Astrocyte (in vitro differentiated cells and primary cell): Measurements from ENCODE around the gene DCC. TPM values are rescaled to one million over a fixed set of nuclear protein-coding genes. Genes with fewer than 3 reads are reported as not detected.

ENCODE experiments used
- DNase-seq: peaks from one replicate; pipeline ENCODE4 v3.0.0-alpha.2; 2010; ENCODE audit warnings: low read depth
- FAIRE-seq: peaks from 2 replicates; lab custom pipeline; 2011; peaks lifted over from hg19 to GRCh38; lab: Jason Lieb, UNC
- H2AFZ ChIP-seq: 2 replicates; pipeline ENCODE4 v1.6.0; 2012; ENCODE audit warnings: low read depth, low read length, inconsistent platforms
- H3K27ac ChIP-seq: 2 replicates; pipeline ENCODE4 v1.5.1; 2011; ENCODE audit warnings: low read depth, low read length, inconsistent platforms
- H3K27me3 ChIP-seq: 2 replicates; pipeline ENCODE4 v1.6.0; 2011; ENCODE audit warnings: low read length, inconsistent platforms; ENCODE audit not compliant: insufficient read depth
- H3K36me3 ChIP-seq: 2 replicates; pipeline ENCODE4 v1.5.1; 2011; ENCODE audit warnings: low read length, inconsistent platforms; ENCODE audit not compliant: insufficient read depth
- H3K4me1 ChIP-seq: 2 replicates; pipeline ENCODE4 v1.5.1; 2011; ENCODE audit warnings: low read length, inconsistent platforms; ENCODE audit not compliant: insufficient read depth
- H3K4me2 ChIP-seq: 2 replicates; pipeline ENCODE4 v1.6.0; 2012; ENCODE audit warnings: low read length, inconsistent platforms
- H3K4me3 ChIP-seq: 2 replicates; pipeline ENCODE4 v1.5.1; 2011; ENCODE audit warnings: low read depth, mild to moderate bottlenecking, low read length, inconsistent platforms; ENCODE audit not compliant: insufficient read depth
- H3K79me2 ChIP-seq: 2 replicates; pipeline ENCODE4 v1.6.0; 2012; ENCODE audit warnings: mild to moderate bottlenecking, low read length, inconsistent platforms; ENCODE audit not compliant: insufficient read depth
- H3K9ac ChIP-seq: 2 replicates; pipeline ENCODE4 v1.6.0; 2012; ENCODE audit warnings: mild to moderate bottlenecking, low read length, inconsistent platforms
- H3K9me3 ChIP-seq: 2 replicates; pipeline ENCODE4 v1.5.1; 2012; ENCODE audit warnings: low read depth, mild to moderate bottlenecking, low read length, inconsistent platforms; ENCODE audit not compliant: insufficient read depth
- H4K20me1 ChIP-seq: 2 replicates; pipeline ENCODE4 v1.6.0; 2012; ENCODE audit warnings: low read length, inconsistent platforms; ENCODE audit not compliant: insufficient read depth
- H3K27ac Mint-ChIP-seq: one replicate; pipeline ENCODE4 v1.8.0; 2021; ENCODE audit warnings: mild to moderate bottlenecking, mixed read lengths; ENCODE audit not compliant: unreplicated experiment
- H3K27me3 Mint-ChIP-seq: one replicate; pipeline ENCODE4 v1.8.0; 2021; ENCODE audit warnings: low read depth, mixed read lengths; ENCODE audit not compliant: unreplicated experiment
- H3K36me3 Mint-ChIP-seq: one replicate; pipeline ENCODE4 v1.8.0; 2021; ENCODE audit warnings: low read depth, mixed read lengths; ENCODE audit not compliant: unreplicated experiment
- H3K4me1 Mint-ChIP-seq: one replicate; pipeline ENCODE4 v1.8.0; 2021; ENCODE audit warnings: low read depth, mixed read lengths; ENCODE audit not compliant: unreplicated experiment
- H3K4me3 Mint-ChIP-seq: one replicate; pipeline ENCODE4 v1.8.0; 2021; ENCODE audit warnings: mild to moderate bottlenecking, moderate library complexity, mixed read lengths; ENCODE audit not compliant: unreplicated experiment
- H3K9me3 Mint-ChIP-seq: one replicate; pipeline ENCODE4 v1.8.0; 2021; ENCODE audit warnings: mild to moderate bottlenecking, mixed read lengths; ENCODE audit not compliant: unreplicated experiment
- EZH2 ChIP-seq: IDR thresholded peaks from 2 replicates; pipeline ENCODE4 v1.6.1; 2012; ENCODE audit warnings: mild to moderate bottlenecking, low read length, inconsistent platforms; ENCODE audit not compliant: insufficient read depth
- total RNA-seq: library from RNA; stranded (reverse); gene quantifications from 2 replicates; pipeline ENCODE4 v1.2.1, GENCODE V29; 2021
- TF ChIP-seq, protein P1 (sequence below): IDR thresholded peaks from 2 replicates; pipeline ENCODE4 v1.5.1; 2011; ENCODE audit warnings: low read depth, mild to moderate bottlenecking, inconsistent platforms, low read length, moderate library complexity; ENCODE audit not compliant: insufficient read depth

The DCC gene
- total RNA-seq, 1 donor from 2014 or later: 2.6 TPM

DNA sequence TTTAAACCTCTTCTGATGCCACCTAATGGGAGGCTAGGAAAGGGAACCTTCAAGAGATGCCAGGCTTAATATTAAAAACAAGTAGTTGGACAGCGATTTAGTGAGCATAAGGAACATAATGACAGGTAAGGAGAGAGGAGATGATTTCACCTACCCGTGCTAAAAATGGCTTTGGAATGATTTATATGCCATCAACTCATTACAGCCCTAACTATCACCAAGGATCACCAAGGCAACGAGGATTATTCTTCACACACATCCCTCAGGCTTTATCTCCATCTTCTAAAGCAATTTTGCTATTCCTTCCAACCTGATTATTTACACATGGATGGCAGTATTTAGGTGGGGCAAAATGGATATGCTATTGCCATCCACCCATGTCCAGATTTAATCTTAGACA is 237.8 kb downstream of the DCC start:
- TF ChIP-seq EZH2: no peak
- TF ChIP-seq, protein P1, sequence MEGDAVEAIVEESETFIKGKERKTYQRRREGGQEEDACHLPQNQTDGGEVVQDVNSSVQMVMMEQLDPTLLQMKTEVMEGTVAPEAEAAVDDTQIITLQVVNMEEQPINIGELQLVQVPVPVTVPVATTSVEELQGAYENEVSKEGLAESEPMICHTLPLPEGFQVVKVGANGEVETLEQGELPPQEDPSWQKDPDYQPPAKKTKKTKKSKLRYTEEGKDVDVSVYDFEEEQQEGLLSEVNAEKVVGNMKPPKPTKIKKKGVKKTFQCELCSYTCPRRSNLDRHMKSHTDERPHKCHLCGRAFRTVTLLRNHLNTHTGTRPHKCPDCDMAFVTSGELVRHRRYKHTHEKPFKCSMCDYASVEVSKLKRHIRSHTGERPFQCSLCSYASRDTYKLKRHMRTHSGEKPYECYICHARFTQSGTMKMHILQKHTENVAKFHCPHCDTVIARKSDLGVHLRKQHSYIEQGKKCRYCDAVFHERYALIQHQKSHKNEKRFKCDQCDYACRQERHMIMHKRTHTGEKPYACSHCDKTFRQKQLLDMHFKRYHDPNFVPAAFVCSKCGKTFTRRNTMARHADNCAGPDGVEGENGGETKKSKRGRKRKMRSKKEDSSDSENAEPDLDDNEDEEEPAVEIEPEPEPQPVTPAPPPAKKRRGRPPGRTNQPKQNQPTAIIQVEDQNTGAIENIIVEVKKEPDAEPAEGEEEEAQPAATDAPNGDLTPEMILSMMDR: no peak
- FAIRE-seq: no peak
- Histone ChIP-seq H3K9ac (no peak overlapping the region), H3K4me3 (no peak overlapping the region), H4K20me1 (no peaks in the 10 kb centered on the region), H3K4me2 (no peak overlapping the region), H3K9me3 (no peaks in the 10 kb centered on the region), H3K4me1 (no peaks in the 10 kb centered on the region), H3K36me3 (no peaks in the 10 kb centered on the region), H3K27me3 (no peaks in the 10 kb centered on the region), H2AFZ (no peak overlapping the region), H3K27ac (no peak overlapping the region), H3K79me2 (no peaks in the 10 kb centered on the region)
- no peaks in the 10 kb centered on the region for H3K27me3 Mint-ChIP-seq
- no peaks in the 10 kb centered on the region for H3K36me3 Mint-ChIP-seq
- no peak overlapping the region for H3K27ac Mint-ChIP-seq
- H3K9me3 Mint-ChIP-seq: no peaks in the 10 kb centered on the region
- H3K4me3 Mint-ChIP-seq: no peak overlapping the region
- H3K4me1 Mint-ChIP-seq: peaks cover 1% of the 10 kb centered on the region
- DNase-seq: no peak

DNA sequence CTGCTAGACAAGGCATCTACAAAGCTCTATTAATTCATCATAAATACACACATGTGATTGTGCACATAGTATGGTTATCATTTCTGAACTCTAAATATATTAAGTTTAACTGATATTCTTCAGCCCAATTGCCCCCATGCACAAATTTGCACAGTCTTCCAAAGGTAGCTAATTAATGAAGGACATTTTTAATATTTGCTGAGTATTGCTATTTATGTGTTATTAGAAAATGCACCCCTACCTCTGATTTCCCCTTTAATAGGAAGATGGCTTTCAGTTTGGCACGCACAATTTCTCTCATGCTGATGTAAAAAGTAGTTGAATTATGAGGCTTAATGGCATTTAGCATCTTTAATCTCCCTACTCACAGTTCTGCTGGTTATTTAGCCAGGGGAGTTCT is 242.1 kb downstream of the DCC start:
- Histone ChIP-seq H4K20me1 (no peaks in the 10 kb centered on the region), H3K27ac (no peak overlapping the region), H3K4me2 (no peak overlapping the region), H2AFZ (no peak overlapping the region), H3K79me2 (no peaks in the 10 kb centered on the region), H3K9ac (no peak overlapping the region), H3K9me3 (no peaks in the 10 kb centered on the region), H3K4me3 (no peak overlapping the region), H3K27me3 (no peaks in the 10 kb centered on the region), H3K36me3 (no peaks in the 10 kb centered on the region), H3K4me1 (no peaks in the 10 kb centered on the region)
- H3K4me1 Mint-ChIP-seq: peaks cover 1% of the 10 kb centered on the region
- H3K9me3 Mint-ChIP-seq: no peaks in the 10 kb centered on the region
- FAIRE-seq (no peak), DNase-seq (no peak)
- no peak overlapping the region for H3K4me3 Mint-ChIP-seq
- no peak for TF ChIP-seq EZH2
- TF ChIP-seq, protein P1: no peak
- no peaks in the 10 kb centered on the region for H3K27me3 Mint-ChIP-seq
- H3K36me3 Mint-ChIP-seq: no peaks in the 10 kb centered on the region
- no peak overlapping the region for H3K27ac Mint-ChIP-seq

DNA sequence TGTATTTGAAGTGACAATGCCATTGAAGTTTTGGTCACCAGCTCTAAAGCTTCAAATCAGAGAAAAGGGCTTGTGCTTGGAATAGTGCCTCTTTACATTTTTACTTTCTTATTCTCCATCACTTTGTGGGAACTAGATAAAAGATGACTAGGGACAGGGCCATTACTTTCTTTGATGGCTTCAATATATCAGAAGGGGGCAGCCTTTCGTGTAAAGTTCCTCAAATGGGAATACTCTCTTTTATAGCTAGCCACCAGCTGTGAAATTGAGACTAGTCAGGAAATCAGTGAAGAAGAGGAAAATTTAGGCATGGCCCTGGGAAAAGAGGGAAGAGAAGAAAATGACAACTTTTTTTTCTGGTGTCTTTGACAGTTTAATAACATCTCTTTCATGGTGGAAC is 242.5 kb downstream of the DCC start:
- no peak overlapping the region for H3K4me2 ChIP-seq
- no peaks in the 10 kb centered on the region for H3K36me3 ChIP-seq
- no peaks in the 10 kb centered on the region for H3K9me3 ChIP-seq
- H3K27me3 ChIP-seq: no peaks in the 10 kb centered on the region
- DNase-seq (no peak), FAIRE-seq (no peak)
- Mint-ChIP-seq H3K27me3 (no peaks in the 10 kb centered on the region), H3K4me1 (peaks cover 1% of the 10 kb centered on the region), H3K4me3 (no peak overlapping the region), H3K36me3 (no peaks in the 10 kb centered on the region), H3K27ac (no peak overlapping the region), H3K9me3 (no peaks in the 10 kb centered on the region)
- H2AFZ ChIP-seq: no peak overlapping the region
- no peaks in the 10 kb centered on the region for H3K4me1 ChIP-seq
- no peak overlapping the region for H3K27ac ChIP-seq
- TF ChIP-seq EZH2: no peak
- TF ChIP-seq, protein P1: no peak
- no peaks in the 10 kb centered on the region for H4K20me1 ChIP-seq
- H3K4me3 ChIP-seq: no peak overlapping the region
- H3K9ac ChIP-seq: no peak overlapping the region
- no peaks in the 10 kb centered on the region for H3K79me2 ChIP-seq
